Nephron (organoid): ENCODE results near the gene TMEM126B.

Source experiments
- H3K27ac Mint-ChIP-seq, 3 experiments: 2 replicates each; pipeline ENCODE4 v1.8.0; 2020; ENCODE audit warnings: mixed read lengths in 3 of 3, mild to moderate bottlenecking in 2 of 3, moderate library complexity in 1 of 3
- H3K27me3 Mint-ChIP-seq: 2 replicates; pipeline ENCODE4 v1.8.0; 2021; ENCODE audit warnings: low read depth, mild to moderate bottlenecking, moderate library complexity, mixed read lengths
- H3K36me3 Mint-ChIP-seq: 2 replicates; pipeline ENCODE4 v1.8.0; 2020; ENCODE audit warnings: low read depth, mixed read lengths
- H3K4me1 Mint-ChIP-seq: 2 replicates; pipeline ENCODE4 v1.8.0; 2020; ENCODE audit warnings: mixed read lengths
- H3K4me3 Mint-ChIP-seq, 3 experiments: 2 replicates each; pipeline ENCODE4 v1.8.0; 2020; ENCODE audit warnings: mild to moderate bottlenecking in 3 of 3, mixed read lengths in 3 of 3, moderate library complexity in 2 of 3
- H3K9me3 Mint-ChIP-seq: 2 replicates; pipeline ENCODE4 v1.8.0; 2020; ENCODE audit warnings: mixed read lengths
- TF ChIP-seq, protein P1 (sequence below), 3 experiments: fragments of 200-600 bp; sonication (generic); IDR thresholded peaks; one replicate each; pipeline ENCODE4 v1.5.0; 2021; ENCODE audit warnings: antibody characterized with exemption in 3 of 3; ENCODE audit not compliant: unreplicated experiment in 3 of 3

Gene TMEM126B

DNA sequence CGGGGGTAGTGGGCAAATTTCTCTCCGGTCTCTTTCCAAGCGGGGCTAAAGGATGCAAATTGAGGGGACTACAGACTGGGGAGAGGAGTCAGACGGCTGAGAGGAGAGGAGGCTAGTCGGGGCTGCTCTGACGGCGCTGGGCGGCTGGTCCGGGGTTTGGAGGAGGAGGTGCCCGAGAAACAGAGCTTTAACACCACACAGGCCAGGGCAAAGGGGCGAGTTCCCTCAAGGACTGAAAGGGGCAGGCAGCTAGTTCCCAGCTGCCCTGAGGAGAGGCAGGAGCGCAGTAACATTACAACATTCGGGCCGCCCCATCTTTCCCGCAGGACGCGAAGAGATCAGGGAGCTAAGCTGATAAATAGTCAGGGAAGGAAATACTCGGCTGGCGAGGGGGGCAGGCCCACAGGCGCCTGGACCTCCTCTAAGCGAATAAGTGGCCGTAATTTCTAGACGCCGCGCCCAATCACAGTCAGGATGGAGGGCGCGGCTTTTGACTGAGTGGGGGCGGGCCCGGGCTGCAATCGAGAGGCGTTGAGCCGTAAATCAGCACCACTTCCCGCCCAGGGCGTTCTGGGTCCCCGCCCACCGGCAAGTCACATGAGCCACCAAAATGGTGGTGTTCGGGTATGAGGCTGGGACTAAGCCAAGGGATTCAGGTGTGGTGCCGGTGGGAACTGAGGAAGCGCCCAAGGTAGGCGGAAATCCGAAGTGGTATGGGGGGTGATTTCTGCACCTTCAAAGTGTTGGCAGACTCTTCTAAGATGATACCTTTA, at the start of gene TMEM126B:
TMEM126B (plus strand) TSS at position 596 of the 773 bp plus-strand sequence; CDS start at position 611, 15 bp downstream.
- H3K27ac Mint-ChIP-seq: peak within 1 kb of the TSS; percentile 91 to 98 (median 94)
- no peaks in the 10 kb centered on the region for H3K9me3 Mint-ChIP-seq
- peaks cover 40% of the 10 kb centered on the region for H3K4me1 Mint-ChIP-seq
- TF ChIP-seq, protein P1, sequence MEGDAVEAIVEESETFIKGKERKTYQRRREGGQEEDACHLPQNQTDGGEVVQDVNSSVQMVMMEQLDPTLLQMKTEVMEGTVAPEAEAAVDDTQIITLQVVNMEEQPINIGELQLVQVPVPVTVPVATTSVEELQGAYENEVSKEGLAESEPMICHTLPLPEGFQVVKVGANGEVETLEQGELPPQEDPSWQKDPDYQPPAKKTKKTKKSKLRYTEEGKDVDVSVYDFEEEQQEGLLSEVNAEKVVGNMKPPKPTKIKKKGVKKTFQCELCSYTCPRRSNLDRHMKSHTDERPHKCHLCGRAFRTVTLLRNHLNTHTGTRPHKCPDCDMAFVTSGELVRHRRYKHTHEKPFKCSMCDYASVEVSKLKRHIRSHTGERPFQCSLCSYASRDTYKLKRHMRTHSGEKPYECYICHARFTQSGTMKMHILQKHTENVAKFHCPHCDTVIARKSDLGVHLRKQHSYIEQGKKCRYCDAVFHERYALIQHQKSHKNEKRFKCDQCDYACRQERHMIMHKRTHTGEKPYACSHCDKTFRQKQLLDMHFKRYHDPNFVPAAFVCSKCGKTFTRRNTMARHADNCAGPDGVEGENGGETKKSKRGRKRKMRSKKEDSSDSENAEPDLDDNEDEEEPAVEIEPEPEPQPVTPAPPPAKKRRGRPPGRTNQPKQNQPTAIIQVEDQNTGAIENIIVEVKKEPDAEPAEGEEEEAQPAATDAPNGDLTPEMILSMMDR (IDR thresholded peaks at IDR 0.05; ENCODE audit: unreplicated experiment in 3 of 3): no peak
- H3K36me3 Mint-ChIP-seq: peaks cover 12% of the 10 kb centered on the region
- H3K27me3 Mint-ChIP-seq: no peaks in the 10 kb centered on the region
- peak within 1 kb of the TSS; percentile 94 to 99 (median 96) for H3K4me3 Mint-ChIP-seq

DNA sequence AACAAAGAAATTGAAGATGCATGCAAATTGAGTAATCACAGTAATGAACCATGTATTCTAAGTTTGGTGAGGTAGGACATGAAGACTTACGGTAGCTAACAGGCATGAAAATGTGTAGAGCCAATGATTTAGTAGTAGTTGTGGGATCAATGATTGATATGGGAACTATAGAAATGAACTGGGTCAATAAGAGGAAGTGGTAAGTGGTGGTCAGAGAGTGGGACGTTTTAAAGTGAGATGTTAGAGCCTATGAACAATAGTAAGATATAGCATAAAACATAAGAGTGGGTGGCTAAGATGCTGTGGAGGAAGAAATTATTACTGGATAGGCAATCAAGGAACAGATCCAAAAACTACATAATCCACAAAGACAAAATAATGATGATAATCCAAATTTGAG, 46.3 kb upstream of the TMEM126B start:
- no peaks in the 10 kb centered on the region for H3K27me3 Mint-ChIP-seq
- peaks cover 32% of the 10 kb centered on the region for H3K9me3 Mint-ChIP-seq
- TF ChIP-seq, protein P1 (IDR thresholded peaks at IDR 0.05; ENCODE audit: unreplicated experiment in 3 of 3): no peak
- peaks cover 3% of the 10 kb centered on the region for H3K36me3 Mint-ChIP-seq
- H3K4me1 Mint-ChIP-seq: no peaks in the 10 kb centered on the region
- H3K4me3 Mint-ChIP-seq: no peak overlapping the region
- H3K27ac Mint-ChIP-seq: no peak overlapping the region

DNA sequence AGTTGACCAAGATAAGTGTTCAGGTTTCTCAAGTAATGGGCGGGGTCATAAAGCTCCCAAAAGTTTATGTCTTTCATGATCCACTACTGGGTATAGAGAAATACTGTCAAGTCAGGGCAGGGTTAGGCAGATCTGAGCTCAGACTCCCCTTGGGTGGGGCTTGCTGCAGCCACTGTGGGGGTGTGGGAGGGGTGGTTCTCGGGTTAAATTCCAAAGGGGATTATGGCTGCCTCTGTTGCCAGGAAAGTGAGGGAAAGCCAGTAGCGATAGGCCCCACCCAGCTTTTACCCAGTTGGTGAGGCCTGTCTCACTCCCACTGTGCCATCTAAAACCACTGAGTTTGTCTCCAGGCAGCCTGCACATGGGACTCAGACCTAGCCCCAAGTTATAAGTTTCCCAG, 39.0 kb upstream of the TMEM126B start:
- no peak overlapping the region for H3K4me3 Mint-ChIP-seq
- no peaks in the 10 kb centered on the region for H3K4me1 Mint-ChIP-seq
- peaks cover 8% of the 10 kb centered on the region for H3K36me3 Mint-ChIP-seq
- peaks cover 25% of the 10 kb centered on the region for H3K9me3 Mint-ChIP-seq
- TF ChIP-seq, protein P1 (IDR thresholded peaks at IDR 0.05; ENCODE audit: unreplicated experiment in 3 of 3): no peak
- H3K27ac Mint-ChIP-seq: no peak overlapping the region
- H3K27me3 Mint-ChIP-seq: peaks cover 3% of the 10 kb centered on the region

DNA sequence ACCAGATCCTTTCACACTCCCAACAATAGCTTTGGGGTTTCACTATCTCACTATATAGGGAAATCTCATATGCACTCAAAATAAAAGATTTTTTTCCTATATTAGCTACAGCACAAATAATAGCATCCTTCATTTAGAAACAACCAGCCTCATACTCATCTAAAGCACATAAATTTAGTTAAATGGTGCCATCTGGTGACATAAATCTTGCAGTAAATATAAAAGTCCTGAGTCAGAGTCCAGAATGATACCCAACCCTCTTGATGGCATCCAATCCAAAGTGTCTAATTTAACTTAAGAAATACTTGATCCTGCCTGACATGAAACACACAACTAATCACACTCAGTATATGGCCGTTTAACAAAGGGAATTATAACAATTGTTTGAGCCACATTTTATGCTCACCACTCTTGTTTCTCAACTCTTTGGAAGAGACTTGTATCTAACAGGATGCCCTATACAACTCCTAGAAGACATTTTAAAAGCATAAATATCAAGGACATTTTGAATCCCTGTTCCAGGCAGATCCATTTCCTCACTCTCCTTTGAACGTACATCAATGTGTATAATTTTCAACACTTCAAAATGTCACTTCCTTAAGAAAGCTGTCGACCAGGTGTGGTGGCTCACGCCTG, 37.4 kb upstream of the TMEM126B start:
- H3K9me3 Mint-ChIP-seq: peaks cover 20% of the 10 kb centered on the region
- H3K36me3 Mint-ChIP-seq: peaks cover 8% of the 10 kb centered on the region
- TF ChIP-seq, protein P1 (IDR thresholded peaks at IDR 0.05; ENCODE audit: unreplicated experiment in 3 of 3): peak; percentile 31 to 53 (median 41)
- no peak overlapping the region for H3K27ac Mint-ChIP-seq
- no peaks in the 10 kb centered on the region for H3K4me1 Mint-ChIP-seq
- H3K27me3 Mint-ChIP-seq: peaks cover 3% of the 10 kb centered on the region
- H3K4me3 Mint-ChIP-seq: no peak overlapping the region

DNA sequence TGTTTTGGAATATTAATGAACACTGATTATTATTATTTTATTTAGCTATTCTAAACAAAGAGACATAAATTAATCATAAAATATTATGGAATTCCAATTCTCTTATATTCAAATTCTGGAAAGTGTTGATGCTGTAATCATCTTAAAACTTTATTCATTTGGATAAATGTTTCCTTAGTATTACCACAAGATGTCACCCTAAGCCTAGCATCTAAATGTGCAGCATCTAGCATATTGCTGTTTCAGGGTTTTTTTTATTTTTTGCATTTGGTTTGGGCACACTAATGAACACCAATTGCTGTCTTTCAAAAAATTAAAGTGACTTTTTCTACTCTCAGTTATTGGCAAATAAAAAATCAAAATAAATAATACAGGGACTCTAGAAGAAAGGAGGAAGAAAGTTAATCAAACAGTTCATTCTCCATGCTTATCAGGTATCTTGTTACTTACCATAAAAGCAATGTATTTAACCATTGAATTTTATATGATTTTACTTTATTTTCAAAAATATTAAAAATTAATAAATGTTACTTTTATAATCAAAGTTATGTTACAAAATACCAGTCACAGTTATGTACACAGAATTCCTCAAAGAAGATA, 33.0 kb upstream of the TMEM126B start:
- Mint-ChIP-seq H3K36me3 (no peaks in the 10 kb centered on the region), H3K27me3 (no peaks in the 10 kb centered on the region), H3K4me1 (peaks cover 5% of the 10 kb centered on the region), H3K9me3 (no peaks in the 10 kb centered on the region), H3K27ac (no peak overlapping the region), H3K4me3 (no peak overlapping the region)
- TF ChIP-seq, protein P1 (IDR thresholded peaks at IDR 0.05; ENCODE audit: unreplicated experiment in 3 of 3): peak; percentile 66 to 78 (median 67)
